GM12874 (cell line): ENCODE data around the gene FURIN.

Experiments used
- TF ChIP-seq, protein P1 (sequence below): IDR thresholded peaks from 2 replicates; pipeline ENCODE4 v1.5.1; 2011; ENCODE audit warnings: low read depth, mild to moderate bottlenecking, control low read depth, low read length, moderate library complexity; ENCODE audit not compliant: insufficient read depth

The FURIN gene

DNA sequence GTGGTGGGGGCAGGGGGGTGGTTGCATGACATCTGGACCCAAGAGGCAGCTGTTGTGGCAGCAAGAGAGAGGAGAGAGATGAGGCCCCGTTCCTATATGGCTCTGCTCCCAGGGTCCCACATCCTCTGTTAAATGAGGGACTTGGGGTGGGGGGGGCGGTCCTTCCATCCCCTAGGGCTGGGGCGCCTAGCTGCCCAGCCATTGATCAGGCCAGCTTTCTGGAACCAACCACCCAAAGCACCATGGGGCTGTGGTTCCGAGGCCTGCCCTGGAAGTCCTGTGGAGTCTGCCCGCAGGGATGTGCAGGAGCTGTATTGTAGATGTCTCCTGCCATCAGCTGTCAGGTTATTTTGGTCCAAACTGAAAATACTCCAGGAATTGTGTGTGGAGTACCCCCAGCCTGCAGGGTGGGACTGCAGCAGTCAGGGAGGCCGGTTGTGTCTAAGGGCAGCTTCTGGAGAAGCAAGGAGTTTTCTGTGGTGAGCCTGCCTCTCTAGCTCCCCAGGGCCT is 5.2 kb downstream of the FURIN start:
- TF ChIP-seq, protein P1, sequence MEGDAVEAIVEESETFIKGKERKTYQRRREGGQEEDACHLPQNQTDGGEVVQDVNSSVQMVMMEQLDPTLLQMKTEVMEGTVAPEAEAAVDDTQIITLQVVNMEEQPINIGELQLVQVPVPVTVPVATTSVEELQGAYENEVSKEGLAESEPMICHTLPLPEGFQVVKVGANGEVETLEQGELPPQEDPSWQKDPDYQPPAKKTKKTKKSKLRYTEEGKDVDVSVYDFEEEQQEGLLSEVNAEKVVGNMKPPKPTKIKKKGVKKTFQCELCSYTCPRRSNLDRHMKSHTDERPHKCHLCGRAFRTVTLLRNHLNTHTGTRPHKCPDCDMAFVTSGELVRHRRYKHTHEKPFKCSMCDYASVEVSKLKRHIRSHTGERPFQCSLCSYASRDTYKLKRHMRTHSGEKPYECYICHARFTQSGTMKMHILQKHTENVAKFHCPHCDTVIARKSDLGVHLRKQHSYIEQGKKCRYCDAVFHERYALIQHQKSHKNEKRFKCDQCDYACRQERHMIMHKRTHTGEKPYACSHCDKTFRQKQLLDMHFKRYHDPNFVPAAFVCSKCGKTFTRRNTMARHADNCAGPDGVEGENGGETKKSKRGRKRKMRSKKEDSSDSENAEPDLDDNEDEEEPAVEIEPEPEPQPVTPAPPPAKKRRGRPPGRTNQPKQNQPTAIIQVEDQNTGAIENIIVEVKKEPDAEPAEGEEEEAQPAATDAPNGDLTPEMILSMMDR = no peak

DNA sequence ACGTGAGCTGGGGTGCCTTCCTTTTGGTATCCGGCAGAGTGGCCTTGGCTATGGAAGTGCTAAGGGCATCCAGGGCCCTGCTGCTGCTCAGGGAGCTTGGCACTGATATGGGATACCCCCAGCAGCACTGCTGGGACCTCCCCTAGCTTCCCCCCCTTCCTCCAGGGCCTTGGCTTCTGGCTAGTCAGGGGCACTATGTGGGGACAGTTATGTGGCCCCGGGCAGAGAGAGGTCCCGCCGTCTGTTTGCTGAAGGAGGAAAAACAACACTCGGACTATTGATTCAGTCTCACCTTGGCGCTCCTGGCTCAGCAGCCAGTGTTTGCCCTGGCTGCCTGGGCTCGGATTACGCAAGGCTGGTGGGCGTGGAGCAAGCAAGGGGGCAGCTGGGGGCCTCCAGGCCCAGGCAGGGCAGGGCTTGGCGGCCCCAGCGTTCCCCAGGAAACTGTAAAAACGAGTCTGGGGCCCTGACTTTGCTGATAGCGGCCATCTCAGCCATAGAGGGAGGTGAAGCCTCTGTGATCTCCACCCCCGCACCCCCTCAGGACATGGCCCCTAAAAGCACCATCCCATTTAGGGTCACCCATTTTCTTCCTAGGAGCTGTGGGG is 5.7 kb downstream of the FURIN start:
- TF ChIP-seq, protein P1 = no peak

DNA sequence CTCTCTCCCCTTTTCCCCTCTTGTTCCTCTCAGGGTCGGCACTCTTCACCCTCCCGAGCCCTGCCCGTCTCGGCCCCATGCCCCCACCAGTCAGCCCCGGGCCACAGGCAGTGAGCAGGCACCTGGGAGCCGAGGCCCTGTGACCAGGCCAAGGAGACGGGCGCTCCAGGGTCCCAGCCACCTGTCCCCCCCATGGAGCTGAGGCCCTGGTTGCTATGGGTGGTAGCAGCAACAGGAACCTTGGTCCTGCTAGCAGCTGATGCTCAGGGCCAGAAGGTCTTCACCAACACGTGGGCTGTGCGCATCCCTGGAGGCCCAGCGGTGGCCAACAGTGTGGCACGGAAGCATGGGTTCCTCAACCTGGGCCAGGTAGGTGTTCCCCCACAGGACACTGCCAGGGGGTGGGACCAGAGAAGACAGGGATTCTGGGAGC is 7.2 kb downstream of the FURIN start:
- TF ChIP-seq, protein P1 = no peak

DNA sequence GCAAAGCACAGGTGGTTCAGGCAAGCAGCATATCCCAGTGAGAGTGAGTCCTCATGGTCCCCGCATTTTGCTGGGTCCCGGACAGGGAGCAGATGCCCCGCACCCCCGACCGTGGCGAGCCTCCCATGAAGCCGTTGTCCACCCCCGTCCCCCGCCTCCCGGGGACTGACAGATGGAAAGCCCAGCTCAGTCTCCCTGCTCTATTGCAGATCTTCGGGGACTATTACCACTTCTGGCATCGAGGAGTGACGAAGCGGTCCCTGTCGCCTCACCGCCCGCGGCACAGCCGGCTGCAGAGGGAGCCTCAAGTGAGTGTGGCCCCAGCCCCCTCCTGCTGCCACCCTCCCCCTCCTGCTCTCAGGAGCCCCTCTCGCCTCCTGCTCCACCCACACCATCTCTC is 7.7 kb downstream of the FURIN start:
- TF ChIP-seq, protein P1 = no peak

DNA sequence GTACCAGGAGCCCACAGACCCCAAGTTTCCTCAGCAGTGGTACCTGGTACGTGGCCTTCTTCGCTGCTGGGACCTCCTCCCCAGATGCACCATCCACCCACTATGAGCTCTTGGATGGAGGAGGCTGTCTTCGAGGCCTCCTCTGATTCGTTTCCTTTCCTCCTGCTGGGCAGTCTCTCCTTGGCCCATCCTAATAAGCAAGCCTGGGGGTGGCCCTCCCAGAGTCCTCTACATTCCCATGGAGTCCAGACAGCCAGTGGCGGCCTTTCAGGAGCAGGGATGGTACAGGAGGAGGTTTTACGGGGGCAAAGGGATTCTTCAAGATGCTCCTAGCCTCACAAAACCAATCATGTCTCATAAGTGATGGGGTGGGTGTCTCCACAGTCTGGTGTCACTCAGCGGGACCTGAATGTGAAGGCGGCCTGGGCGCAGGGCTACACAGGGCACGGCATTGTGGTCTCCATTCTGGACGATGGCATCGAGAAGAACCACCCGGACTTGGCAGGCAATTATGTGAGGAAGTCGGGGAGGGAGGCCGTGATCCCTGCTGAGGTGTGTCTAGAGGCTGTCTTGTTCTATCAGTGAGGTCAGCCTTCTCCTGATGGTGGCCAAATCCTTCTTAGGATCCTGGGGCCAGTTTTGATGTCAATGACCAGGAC is 8.3 kb downstream of the FURIN start:
- TF ChIP-seq, protein P1 = no peak

DNA sequence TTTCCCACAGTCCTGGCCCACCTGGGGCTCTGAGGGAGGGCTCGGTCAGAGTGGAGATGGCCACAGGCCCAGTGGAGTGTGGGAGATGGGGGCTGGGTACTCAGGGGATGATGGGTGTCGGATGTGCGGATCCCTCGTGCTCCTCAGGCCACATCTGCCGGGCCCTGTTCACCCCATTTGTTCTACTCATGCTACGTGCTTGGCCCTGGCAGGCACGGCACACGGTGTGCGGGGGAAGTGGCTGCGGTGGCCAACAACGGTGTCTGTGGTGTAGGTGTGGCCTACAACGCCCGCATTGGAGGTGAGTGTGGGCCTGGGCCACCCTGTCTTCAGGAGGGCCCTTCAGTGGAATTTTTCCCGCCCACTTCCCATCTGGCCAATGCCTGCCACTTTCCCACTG is 8.9 kb downstream of the FURIN start:
- TF ChIP-seq, protein P1 = no peak

DNA sequence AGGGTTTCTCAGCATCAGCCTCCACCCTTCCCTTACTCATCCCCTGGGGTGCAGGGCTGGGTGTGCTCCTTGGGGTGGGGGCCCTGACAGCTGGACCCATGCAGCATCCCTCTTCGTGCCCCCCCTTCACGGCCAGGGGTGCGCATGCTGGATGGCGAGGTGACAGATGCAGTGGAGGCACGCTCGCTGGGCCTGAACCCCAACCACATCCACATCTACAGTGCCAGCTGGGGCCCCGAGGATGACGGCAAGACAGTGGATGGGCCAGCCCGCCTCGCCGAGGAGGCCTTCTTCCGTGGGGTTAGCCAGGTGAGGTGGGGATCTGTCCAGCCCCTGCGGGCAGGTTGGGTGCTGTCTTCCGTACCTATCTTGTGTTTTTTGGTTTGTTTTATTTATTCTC is 9.6 kb downstream of the FURIN start:
- TF ChIP-seq, protein P1 = no peak
